OCI-M1 (cell line): Measurements from ENCODE around the gene CTXN3.

Experiments used
- DNase-seq: peaks from one replicate; lab custom pipeline; 2025; lab: John Stamatoyannopoulos, UW

Gene CTXN3

GRCh38 chr5:127649018-127649439 lies at the start of gene CTXN3:
Gene CTXN3, plus strand, starts transcription at chr5:127649082. Its CDS starts 8,440 bp downstream, at chr5:127657522.
- no peak for DNase-seq

- no peak for DNase-seq
Observed at GRCh38 chr5:127599320-127599719, 49.6 kb upstream of the CTXN3 start.

- DNase-seq, result no peak
Observed at GRCh38 chr5:127599847-127600246, 49.0 kb upstream of the CTXN3 start.

GRCh38 chr5:127601111-127601510 lies 47.8 kb upstream of the CTXN3 start:
- no peak for DNase-seq

GRCh38 chr5:127601601-127602000 lies 47.3 kb upstream of the CTXN3 start:
- no peak for DNase-seq

GRCh38 chr5:127602481-127602880 lies 46.4 kb upstream of the CTXN3 start:
- no peak for DNase-seq

- DNase-seq, result no peak
Observed at GRCh38 chr5:127602896-127603844, 45.7 kb upstream of the CTXN3 start.

- DNase-seq, result no peak
Observed at GRCh38 chr5:127608077-127608660, 40.7 kb upstream of the CTXN3 start.

- DNase-seq, result peak; percentile 0
Observed at GRCh38 chr5:127609011-127609410, 39.9 kb upstream of the CTXN3 start.

- DNase-seq, result no peak
Observed at GRCh38 chr5:127609957-127610356, 38.9 kb upstream of the CTXN3 start.

GRCh38 chr5:127612441-127613141 lies 36.3 kb upstream of the CTXN3 start:
- DNase-seq, result no peak

GRCh38 chr5:127615916-127616315 lies 33.0 kb upstream of the CTXN3 start:
- no peak for DNase-seq

- DNase-seq, result no peak
Observed at GRCh38 chr5:127619908-127620479, 28.9 kb upstream of the CTXN3 start.

GRCh38 chr5:127621601-127622325 lies 27.1 kb upstream of the CTXN3 start:
- no peak for DNase-seq

GRCh38 chr5:127634007-127634406 lies 14.9 kb upstream of the CTXN3 start:
- no peak for DNase-seq

GRCh38 chr5:127639828-127640227 lies 9.1 kb upstream of the CTXN3 start:
- DNase-seq, result no peak

- no peak for DNase-seq
Observed at GRCh38 chr5:127642949-127643348, 5.9 kb upstream of the CTXN3 start.

- DNase-seq, result no peak
Observed at GRCh38 chr5:127643607-127644006, 5.3 kb upstream of the CTXN3 start.

GRCh38 chr5:127645300-127645726 lies 3.6 kb upstream of the CTXN3 start:
- no peak for DNase-seq

GRCh38 chr5:127647361-127647958 lies 1.4 kb upstream of the CTXN3 start:
- DNase-seq, result no peak

GRCh38 chr5:127650022-127650421 lies 1.1 kb downstream of the CTXN3 start:
- no peak for DNase-seq
